ENCODE data around the gene ST3GAL6.
"Not testable (repeated sequence)": the region's sequence is repeated elsewhere in the genome, so short reads cannot be mapped to it uniquely, and the experiment has no call there.

The ST3GAL6 gene

DNA sequence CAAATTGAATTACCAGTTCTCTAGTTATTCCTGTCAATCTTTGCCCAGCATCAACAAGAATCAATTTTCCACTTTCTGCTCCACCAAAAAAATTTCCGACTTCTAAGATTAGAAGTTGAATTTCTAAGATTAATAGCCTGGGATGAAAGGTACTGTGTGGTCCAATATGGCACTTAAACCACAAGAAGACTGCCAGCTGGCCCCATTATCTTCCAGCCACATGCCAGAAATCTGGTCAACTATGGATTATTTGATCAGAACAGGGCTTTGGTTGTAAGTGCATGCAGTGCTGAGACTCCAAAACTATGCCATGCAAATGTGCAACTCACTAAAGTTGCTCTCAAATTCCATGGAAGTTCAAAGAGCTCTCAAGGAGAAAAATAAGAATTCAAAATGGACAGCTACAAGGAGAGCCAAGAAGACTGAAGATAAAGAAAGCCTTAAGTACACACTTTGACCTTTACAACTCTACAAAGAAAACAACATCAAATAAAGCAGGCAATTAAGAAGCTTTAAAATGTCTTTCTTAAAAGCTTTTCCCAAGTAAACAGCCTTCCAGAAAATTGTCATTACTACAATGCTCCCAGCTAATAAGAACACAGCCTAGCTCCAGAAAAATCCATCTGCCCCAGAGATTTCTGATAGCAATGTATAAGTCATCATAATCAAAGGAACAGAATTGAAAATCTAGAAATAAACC is 64.2 kb downstream of the ST3GAL6 start:
- no peaks in the 10 kb centered on the region for H3K4me1 ChIP-seq (ENCODE audit: control insufficient read depth, insufficient read depth, low read length)
- 100% methylated on average over 1 of the region's 1 CpG for WGBS, 2 experiments
- no peaks in the 10 kb centered on the region for H3K9me3 ChIP-seq (ENCODE audit: control insufficient read depth, low read length)
- no peak overlapping the region for H3K27ac ChIP-seq (ENCODE audit: insufficient read depth, low read depth, low read length, poor library complexity, severe bottlenecking)
- H3K4me3 ChIP-seq (ENCODE audit: insufficient read depth, low read depth, low read length) = no peak overlapping the region
- no peaks in the 10 kb centered on the region for H3K36me3 ChIP-seq (ENCODE audit: control insufficient read depth, insufficient read depth, low read length)
- no peaks in the 10 kb centered on the region for H3K27me3 ChIP-seq (ENCODE audit: control insufficient read depth, insufficient read depth, low read length, poor library complexity, severe bottlenecking)

DNA sequence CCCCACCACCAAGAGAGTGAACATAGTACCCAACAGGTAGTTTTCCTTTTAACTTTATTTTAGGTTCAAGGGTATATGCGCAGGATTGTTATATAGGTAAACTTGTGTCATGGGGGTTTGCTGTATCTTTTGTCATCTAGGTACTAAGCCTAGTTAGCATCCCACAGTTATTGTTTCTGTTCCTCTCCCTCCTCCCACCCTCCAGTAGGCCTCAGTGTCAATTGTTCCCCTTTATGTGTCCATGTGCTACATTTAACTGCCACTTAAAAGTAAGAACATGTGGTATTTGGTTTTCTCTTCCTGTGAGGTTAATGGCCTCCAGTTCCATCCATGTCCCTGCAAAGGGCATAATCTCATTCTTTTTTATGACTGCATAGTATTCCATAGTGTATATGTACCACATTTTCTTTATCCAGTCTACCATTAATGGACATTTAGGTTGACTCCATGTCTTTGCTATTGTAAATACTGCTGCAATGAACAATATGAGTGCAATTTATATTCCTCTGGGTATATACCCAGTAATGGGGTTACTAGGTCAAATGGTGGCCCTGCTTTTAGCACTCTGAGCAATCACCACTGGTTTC is 66.2 kb downstream of the ST3GAL6 start:
- H3K36me3 ChIP-seq (ENCODE audit: control insufficient read depth, insufficient read depth, low read length) = peaks cover 4% of the 10 kb centered on the region
- H3K9me3 ChIP-seq (ENCODE audit: control insufficient read depth, low read length) = no peaks in the 10 kb centered on the region
- H3K4me3 ChIP-seq (ENCODE audit: insufficient read depth, low read depth, low read length) = no peak overlapping the region
- H3K27ac ChIP-seq (ENCODE audit: insufficient read depth, low read depth, low read length, poor library complexity, severe bottlenecking) = no peak overlapping the region
- 100% methylated on average over 1 of the region's 1 CpG; no CpG with 5 or more reads in 1 of the 2 experiments for WGBS, 2 experiments
- H3K4me1 ChIP-seq (ENCODE audit: control insufficient read depth, insufficient read depth, low read length) = no peaks in the 10 kb centered on the region
- no peaks in the 10 kb centered on the region for H3K27me3 ChIP-seq (ENCODE audit: control insufficient read depth, insufficient read depth, low read length, poor library complexity, severe bottlenecking)

DNA sequence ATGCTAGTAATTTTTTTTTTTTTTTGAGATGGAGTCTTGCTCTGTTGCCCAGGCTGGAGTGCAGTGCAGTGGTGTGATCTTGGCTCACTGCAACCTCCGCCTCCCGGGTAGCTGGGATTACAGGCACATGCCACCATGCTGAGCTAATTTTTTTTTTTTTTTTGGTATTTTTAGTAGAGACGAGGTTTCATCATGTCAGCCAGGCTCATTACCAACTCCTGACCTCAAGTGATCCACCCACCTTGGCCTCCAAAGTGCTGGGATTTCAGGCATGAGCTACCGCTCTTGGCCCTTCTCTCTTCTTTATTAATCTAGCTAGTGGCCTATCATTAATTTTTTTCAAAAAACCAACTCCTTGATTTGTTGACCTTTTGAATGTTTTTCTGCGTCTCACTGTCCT is 67.9 kb downstream of the ST3GAL6 start:
- H3K9me3 ChIP-seq (ENCODE audit: control insufficient read depth, low read length); H3K27ac ChIP-seq (ENCODE audit: insufficient read depth, low read depth, low read length, poor library complexity, severe bottlenecking); H3K4me1 ChIP-seq (ENCODE audit: control insufficient read depth, insufficient read depth, low read length); H3K4me3 ChIP-seq (ENCODE audit: insufficient read depth, low read depth, low read length); H3K36me3 ChIP-seq (ENCODE audit: control insufficient read depth, insufficient read depth, low read length); H3K27me3 ChIP-seq (ENCODE audit: control insufficient read depth, insufficient read depth, low read length, poor library complexity, severe bottlenecking): not testable (repeated sequence)
- WGBS, 2 experiments = 85 to 94% methylated on average over 5 of the region's 5 CpGs

DNA sequence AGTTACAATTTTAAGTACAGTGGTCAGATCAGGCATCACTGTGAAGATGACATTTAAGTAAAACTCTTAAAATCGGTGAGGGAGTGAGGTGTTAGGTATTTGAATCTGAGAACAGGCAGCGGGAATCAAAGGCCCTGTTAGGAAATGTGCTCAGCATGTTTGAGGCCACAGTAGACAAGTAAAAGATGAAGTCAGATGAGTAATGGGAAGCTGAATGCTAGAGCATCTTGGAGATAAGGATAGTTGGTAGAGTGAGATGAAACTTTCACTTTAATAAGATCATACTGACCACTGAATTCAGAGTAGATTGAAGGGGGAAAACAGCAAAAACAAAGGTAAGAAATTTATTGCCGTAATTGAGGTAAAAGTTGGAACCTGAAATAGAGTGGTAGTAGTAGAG is 76.7 kb downstream of the ST3GAL6 start:
- Histone ChIP-seq H3K27ac (ENCODE audit: insufficient read depth, low read depth, low read length, poor library complexity, severe bottlenecking) (no peak overlapping the region), H3K27me3 (ENCODE audit: control insufficient read depth, insufficient read depth, low read length, poor library complexity, severe bottlenecking) (no peaks in the 10 kb centered on the region), H3K4me1 (ENCODE audit: control insufficient read depth, insufficient read depth, low read length) (no peaks in the 10 kb centered on the region), H3K4me3 (ENCODE audit: insufficient read depth, low read depth, low read length) (no peak overlapping the region), H3K9me3 (ENCODE audit: control insufficient read depth, low read length) (no peaks in the 10 kb centered on the region), H3K36me3 (ENCODE audit: control insufficient read depth, insufficient read depth, low read length) (peaks cover 6% of the 10 kb centered on the region)
- 96 to 97% methylated on average over 3 of the region's 3 CpGs for WGBS, 2 experiments

DNA sequence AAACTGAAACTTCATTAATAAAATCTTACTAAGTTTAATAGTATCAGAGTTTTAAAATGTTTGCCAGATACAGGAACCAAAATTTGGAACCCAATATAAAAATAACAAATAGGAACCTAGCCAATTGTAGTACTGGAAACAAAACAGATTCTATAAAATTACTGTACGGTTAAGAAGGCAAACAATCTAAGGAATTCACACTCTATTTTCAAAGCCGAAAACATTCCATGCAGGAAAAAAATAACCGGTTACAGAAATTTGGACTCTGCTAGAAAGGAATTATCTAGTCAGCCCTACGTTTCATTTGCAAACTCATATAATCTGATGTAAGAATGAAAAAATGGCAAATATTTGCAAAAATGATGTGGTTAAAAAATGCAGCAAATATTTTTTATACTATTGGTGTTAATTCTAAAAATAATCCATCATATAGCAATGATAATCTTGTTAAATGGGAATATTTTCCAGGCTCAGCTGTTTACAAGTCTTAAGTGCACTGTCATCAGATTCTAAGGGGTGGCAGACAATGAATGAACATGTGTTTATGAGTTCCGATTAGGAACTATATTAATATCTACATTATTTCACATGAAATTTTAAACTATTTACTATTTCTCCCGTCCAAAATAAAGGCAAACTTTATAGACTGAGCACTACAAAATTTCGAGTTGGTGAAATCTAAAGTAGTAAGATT is 80.3 kb downstream of the ST3GAL6 start:
- H3K4me3 ChIP-seq (ENCODE audit: insufficient read depth, low read depth, low read length) = no peak overlapping the region
- WGBS, 2 experiments = 95 to 96% methylated on average over 5 to 6 of the region's 7 CpGs
- peaks cover 12% of the 10 kb centered on the region for H3K36me3 ChIP-seq (ENCODE audit: control insufficient read depth, insufficient read depth, low read length)

More for the DNA sequence above, 80.3 kb downstream of the ST3GAL6 start:
- Histone ChIP-seq H3K9me3 (ENCODE audit: control insufficient read depth, low read length) (no peaks in the 10 kb centered on the region), H3K4me1 (ENCODE audit: control insufficient read depth, insufficient read depth, low read length) (no peaks in the 10 kb centered on the region), H3K27ac (ENCODE audit: insufficient read depth, low read depth, low read length, poor library complexity, severe bottlenecking) (no peak overlapping the region), H3K27me3 (ENCODE audit: control insufficient read depth, insufficient read depth, low read length, poor library complexity, severe bottlenecking) (no peaks in the 10 kb centered on the region)
